Activated T-cell treated with anti-CD3 and anti-CD28 coated beads for 1 hour (primary cell): ENCODE data around the gene MAPK11.

ENCODE experiments used
- DNase-seq: peaks from one replicate; pipeline ENCODE4 v3.0.0-alpha.2; 2020; ENCODE audit warnings: low read depth

Gene MAPK11

DNA sequence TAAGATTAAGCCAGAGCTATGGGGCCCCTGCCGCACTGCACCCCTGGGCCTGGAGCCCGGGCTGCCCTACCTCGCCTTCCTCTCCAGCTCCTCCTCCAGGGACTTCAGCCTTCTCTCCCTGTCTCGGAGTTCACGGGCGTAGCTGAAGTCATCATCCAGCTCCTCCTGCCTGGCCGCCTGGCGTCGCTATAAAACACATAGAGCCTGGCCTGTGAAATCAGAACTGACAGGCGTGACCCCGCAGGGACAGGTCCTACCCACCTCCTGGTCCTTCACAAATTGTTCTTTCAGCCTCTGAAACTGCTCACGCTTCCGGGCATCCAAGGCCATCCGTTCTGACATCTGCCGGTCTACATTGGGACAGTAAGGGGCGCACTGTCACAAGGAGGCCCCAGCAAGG, 46.1 kb downstream of the MAPK11 start:
- DNase-seq, result no peak

DNA sequence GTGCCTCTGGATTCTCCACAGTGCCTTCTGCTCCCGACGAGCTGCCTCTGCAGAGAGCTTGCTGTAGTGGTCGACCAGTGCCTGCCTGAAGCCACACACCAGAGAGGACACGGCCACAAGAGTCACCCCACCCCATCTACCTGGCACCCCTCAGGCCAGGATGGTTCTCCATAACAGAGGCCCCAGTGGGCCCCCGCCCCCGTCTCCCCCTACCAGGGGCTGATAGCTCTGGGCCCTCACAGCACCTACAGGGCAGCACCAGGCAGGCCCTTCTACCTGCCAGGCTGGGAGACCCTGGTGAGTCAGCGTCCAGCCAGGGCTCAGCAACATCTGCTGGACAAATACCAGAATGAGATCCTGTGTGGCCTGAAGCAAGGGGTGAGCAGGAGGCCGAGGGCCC, 47.7 kb downstream of the MAPK11 start:
- no peak for DNase-seq

DNA sequence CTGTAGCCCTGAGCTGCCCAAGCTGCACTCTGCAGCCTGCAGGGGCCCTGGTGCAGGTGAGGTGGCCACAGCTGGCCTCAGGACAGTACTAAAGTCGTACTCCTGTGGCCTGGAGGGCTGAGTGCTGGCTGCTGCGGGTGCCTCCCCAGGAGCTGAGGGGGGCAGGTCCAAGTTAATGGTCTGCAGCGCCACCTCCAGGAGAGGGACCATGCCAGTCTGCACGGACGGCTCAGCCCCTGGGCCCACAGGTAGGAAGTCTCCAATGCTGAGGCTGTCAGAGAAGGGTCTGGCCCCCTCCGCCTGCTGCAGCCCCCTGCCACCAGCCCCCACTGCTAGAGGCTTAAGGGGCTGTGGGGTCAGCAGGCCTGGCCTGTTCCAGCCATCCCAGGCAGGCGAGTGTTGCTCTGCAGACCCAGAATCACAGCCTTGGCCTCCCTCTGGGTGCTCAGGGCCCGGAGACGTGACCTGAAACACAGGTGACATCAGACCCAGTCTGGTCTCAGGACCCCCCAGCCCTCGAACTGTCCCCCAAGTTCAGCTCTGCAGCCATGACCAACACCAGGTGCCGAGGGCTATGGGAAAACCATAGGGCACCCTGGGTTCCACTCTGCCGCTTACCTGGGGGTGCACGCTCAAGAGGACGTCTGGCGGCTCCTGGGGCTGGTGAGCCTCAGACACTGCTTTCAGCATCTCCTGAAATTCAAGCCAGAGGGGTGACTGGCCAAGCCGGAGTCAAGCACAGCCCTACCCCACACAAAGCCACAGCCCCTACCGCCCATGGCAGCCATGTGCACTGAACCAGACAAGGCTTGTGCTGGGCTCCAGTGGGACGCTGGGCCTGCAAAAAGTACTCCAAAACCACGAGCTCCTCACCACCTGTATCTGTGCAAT, 48.5 kb downstream of the MAPK11 start:
- DNase-seq, result no peak

DNA sequence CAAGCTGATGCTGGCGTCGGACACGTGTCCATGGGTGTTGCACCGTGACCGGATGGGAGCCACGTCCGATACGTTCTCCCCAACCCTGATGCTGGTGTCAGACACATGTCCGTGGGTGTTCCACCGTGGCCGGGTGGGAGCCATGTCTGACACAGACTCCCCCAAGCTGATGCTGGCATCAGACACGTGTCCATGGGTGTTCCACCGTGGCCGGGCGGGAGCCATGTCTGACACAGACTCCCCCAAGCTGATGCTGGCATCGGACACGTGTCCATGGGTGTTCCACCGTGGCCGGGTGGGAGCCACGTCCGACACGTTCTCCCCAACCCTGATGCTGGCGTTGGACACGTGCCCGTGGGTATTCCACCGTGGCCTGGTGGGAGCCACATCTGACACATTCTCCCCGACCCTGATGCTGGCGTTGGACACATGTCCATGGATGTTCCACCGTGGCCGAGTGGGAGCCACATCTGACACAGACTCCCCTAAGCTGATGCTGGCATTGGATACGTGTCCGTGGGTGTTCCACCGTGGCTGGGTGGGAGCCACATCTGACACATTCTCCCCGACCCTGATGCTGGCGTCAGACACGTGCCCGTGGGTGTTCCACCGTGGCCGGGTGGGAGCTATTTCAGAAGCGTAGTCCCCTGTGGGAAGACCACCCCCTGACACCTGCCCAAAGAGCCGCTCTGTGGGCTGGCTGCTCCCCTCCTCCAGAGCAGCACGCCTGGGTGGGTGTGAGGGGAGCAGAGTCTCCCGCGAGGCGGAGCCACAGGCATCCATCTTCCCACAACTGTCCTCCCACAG, 49.4 kb downstream of the MAPK11 start:
- DNase-seq, result no peak

DNA sequence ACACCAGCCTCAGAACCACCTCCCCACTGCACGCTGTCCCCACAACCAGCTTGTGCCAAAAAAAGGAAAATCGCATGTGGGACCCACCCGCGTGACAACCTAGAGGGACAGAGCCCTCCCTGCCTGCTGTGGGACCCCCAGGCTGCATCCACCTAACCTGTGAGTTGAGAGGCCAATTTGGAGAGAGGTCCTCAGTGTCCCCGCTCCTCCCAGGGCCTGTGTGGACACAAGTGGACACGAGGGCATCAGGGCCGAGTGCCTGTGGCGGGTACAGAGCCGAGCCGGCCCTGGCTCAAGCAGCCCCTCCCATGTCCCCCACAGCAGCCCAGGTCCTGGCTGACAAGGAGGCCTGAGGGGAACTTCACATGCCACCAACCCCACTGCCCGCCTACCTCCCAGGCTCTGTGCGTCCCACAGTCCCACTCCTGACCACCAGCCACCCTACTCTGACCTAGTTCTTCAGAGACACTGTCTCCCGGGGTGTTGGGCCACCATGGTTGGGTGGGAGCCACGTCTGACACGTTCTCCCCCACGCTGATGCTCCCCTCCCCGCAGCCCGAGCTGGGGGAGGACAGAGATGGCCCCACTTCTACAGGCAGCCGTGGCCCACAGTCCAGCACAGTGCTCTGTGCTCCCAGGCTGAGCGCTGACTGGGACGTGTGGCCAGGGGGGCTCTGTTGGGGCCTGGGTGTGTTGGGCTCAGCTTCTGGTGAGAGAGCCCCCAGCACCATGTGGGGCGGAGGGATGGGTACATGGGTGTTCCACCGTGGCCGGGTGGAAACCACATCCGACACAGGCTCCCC, 50.2 kb downstream of the MAPK11 start:
- DNase-seq, result no peak

DNA sequence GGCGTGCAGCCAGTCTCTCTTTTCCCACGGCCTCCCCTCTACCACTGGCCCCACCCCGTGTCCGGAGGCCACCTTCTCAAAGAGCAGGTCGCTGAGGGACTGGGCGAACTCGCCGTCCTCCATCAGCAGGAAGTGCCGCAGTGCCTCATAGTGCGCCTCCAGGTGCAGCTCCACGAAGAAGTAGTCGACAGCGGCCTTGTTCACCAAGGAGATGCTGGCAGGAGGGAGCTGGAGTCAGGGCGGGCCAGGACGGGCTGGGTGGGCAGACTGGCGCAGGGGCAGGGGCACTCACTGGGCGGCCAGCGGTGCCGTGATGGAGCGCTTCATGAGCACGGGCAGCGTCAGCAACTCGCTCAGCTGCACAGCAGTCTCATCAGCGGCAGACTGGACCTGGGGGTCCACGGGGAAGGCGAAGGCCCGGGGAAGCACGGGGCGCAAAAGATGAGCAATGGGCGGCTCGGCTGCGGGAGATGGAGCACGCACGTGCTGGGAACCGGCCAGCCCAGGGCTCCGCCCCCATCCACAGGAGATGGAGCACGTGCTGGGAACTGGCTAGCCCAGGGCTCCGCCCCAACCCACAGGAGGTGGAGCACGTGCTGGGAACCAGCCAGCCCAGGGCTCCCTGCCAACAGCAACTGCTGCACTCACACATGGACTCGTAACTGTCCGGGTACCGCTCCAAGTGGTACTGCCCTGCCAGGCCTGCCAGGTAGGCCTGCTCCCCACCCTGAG, 51.0 kb downstream of the MAPK11 start:
- no peak for DNase-seq

DNA sequence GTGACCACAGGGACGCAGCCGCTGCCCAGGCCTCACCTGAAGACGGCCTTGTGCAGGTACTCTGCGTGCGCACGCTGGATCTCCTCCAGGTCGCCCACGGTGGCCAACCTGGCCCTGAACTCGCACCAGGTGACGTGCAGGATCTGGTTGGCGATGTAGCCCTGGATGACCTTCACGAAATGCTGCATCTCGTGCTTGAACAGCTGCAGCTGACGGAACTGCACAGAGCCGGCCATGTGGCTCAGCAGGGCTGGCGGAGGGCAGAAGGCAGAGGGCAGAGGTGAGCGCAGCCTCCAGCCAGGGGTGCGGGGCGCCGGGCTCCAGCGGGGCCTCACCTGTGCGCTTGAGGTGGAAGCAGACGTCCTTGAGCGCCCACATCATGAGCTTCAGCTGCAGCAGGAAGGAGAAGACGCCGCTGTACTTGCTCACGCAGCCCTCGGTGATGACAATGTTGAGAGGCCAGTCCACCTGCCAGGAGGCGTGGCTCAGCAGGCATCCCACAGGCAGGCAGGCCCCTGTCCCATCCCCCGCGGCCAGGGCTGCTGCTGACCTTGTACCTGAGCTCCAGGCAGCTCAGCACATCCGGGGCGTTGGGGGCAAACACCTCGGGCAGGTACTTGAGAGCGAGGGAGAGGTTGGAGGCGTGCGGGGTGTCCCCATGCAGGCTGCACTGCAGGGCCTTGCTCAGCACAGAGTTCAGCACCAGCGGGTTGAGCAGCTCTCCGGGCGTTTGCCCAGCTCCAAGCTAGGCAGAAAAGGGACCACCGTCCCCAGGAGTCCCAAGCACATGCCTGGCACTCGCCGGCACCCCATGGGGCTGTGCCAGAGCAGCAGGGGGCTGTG, 51.8 kb downstream of the MAPK11 start:
- DNase-seq, result no peak

DNA sequence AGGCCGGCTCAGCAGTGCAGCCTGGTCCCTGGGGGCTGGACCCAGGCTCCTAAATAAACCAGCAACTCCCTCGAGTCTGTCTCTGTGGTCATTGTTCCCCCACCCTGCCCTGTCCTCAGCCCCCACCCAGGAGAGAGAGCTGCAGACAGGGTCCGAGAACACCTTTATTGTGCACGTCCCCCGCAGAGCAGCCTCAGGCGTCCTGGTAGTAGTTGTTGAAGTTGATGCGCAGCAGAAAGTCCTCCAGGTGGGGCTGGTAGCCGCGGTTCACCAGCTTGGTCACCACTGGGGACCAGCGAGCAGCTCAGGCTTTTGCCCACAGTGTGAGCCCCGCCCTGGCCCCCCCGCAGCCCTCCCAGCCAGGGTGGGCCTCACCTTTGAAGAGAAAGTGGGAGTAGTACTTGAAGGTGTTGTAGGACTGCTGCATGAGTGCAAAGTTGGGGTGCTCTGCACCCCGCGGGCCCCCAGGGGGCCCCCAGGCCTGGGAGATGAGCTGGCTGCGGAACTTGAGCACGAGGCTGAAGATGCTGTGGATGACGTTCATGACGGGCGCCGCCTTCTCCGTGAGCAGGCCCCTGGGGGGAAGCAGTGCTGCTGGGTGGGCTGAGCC, 52.5 kb downstream of the MAPK11 start:
- no peak for DNase-seq

DNA sequence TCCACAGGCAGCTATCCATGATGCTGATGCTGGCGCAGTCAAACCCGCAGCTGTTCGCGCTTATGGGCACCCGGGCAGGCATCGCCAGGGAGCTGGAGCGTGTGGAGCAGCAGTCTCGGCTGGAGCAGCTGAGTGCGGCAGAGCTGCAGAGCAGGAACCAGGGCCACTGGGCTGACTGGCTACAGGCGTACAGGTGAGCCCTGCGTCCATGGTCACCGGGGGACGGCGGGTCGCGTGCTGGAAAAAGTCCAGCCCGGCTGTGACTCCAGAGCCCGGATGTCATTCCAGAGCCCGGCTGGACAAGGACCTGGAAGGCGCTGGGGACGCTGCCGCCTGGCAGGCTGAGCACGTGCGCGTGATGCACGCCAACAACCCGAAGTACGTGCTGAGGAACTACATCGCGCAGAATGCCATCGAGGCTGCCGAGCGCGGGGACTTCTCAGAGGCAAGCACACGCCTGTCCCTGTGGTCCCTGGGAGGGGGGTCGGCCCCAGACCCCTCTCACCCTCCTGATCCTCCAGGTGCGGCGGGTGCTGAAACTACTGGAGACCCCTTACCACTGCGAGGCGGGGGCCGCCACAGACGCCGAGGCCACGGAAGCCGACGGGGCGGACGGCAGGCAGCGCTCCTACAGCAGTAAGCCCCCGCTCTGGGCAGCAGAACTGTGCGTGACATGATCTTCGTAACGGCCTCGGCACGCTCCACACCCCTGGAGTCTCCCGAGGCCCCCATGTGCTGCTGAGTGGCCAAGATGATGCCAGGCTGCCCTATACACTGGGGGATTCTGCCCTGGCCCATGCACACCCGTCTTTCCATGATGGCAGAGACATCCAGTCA, 53.3 kb downstream of the MAPK11 start:
- no peak for DNase-seq

DNA sequence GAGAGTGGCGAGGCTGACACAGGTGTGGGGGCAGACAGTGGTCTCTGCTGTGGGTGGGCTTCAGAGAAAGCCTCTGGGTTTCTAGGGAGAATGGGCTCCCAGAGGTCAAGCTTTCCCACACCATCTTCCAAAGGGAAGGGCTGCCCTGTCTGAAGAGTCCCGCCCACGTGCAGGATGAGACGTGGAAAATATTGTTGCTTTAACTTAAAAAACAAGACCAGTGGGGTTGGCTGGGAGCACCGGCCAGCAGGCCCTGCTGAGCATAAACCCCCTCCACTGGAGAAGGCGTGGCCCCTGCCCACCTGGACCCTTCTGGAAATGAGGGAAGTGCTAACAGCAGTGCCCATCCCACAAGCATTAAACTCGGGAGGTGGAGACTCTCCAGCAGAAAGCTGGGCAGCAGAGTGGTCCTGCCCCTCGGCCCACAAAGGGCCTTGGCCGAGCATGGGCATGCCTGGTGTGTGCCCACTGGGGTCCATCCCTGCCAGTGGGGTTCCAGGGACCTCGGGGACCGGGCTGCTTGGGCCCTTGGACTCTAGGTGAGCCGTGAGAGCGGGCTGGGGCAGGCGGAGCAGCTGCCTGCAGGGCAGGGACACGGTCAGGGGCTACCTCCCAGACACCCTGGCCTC, 54.0 kb downstream of the MAPK11 start:
- DNase-seq, result no peak

DNA sequence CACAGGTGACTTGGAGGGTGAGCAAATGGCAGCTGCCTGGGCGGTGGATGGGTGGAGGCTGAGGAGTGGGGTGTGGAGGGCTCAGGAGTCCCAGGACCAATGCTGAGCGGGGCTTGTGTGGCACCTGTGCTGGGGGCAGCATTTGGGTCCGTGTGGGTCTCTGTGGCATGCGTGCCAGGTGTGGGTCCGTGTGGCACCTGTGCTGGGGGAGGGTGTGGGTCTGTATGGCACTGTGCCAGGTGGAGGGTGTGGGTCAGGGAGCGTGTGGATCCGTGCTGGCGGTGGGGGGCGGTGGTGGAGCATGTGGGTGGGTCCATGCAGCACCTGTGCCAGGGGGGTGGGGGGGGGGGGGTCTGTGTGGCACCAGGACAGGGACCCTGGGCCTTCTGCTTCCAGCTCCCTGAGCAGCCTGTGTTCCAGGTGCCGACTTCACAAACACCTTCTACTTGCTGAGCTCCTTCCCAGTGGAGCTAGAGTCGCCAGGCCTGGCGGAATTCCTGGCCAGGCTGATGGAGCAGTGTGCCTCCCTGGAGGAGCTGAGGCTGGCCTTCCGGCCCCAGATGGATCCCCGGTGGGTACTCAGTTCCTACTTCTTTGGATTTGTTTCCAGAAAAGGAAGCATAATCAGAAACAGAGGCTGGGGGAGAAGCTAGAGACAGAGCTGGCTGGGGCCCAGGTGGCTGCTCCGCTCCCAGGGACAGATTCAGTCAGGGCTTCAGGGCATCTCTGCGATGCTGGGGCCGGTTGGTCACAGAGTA, 54.7 kb downstream of the MAPK11 start:
- no peak for DNase-seq
